GM23338 (cell line): Measurements from ENCODE around the gene ANKRD44. TPM values are rescaled to one million over a fixed set of nuclear protein-coding genes. Genes with fewer than 3 reads are reported as not detected.

ENCODE experiments used
- ATAC-seq: fragments of 200-7000 bp; cut with Tn5 transposase; 3 replicates; pipeline ENCODE4 v1.9.1; 2020
- DNase-seq: peaks from one replicate; pipeline ENCODE4 v3.0.0-alpha.2; 2015; ENCODE audit warnings: low spot score
- H2AFZ ChIP-seq: fragments of 200-600 bp; sonication (generic); 2 replicates; pipeline ENCODE4 v1.8.0; 2016; ENCODE audit warnings: antibody characterized with exemption, mild to moderate bottlenecking, moderate library complexity
- H3F3A ChIP-seq: fragments of 200-600 bp; sonication (generic); replicated peaks from 2 replicates; pipeline ENCODE4 v1.8.0; 2017; ENCODE audit warnings: antibody characterized with exemption, mixed run types, low read depth
- H3K27ac ChIP-seq: fragments of 200-600 bp; sonication (generic); 2 replicates; pipeline ENCODE4 v1.6.1; 2016; ENCODE audit warnings: low read depth
- H3K27me3 ChIP-seq: fragments of 200-600 bp; sonication (generic); 2 replicates; pipeline ENCODE4 v1.8.0; 2016; ENCODE audit warnings: mild to moderate bottlenecking, mixed run types, moderate library complexity; ENCODE audit not compliant: insufficient read depth
- H3K36me3 ChIP-seq: fragments of 200-600 bp; sonication (generic); 2 replicates; pipeline ENCODE4 v1.8.0; 2016; ENCODE audit warnings: mild to moderate bottlenecking; ENCODE audit not compliant: insufficient read depth
- H3K4me1 ChIP-seq: fragments of 200-600 bp; sonication (generic); 2 replicates; pipeline ENCODE4 v1.8.0; 2016; ENCODE audit warnings: mild to moderate bottlenecking, moderate library complexity; ENCODE audit not compliant: insufficient read depth
- H3K4me2 ChIP-seq: fragments of 200-600 bp; sonication (generic); 2 replicates; pipeline ENCODE4 v1.7.1; 2017; ENCODE audit warnings: mixed run types
- H3K4me3 ChIP-seq: fragments of 200-600 bp; sonication (generic); 2 replicates; pipeline ENCODE4 v1.6.1; 2016; ENCODE audit warnings: mixed run types
- H3K79me2 ChIP-seq: fragments of 200-600 bp; sonication (generic); replicated peaks from 2 replicates; pipeline ENCODE4 v1.8.0; 2017; ENCODE audit warnings: mild to moderate bottlenecking; ENCODE audit not compliant: insufficient read depth
- H3K9me2 ChIP-seq: fragments of 200-600 bp; sonication (generic); 2 replicates; pipeline ENCODE4 v1.8.0; 2017; ENCODE audit not compliant: insufficient read depth
- H4K20me1 ChIP-seq: fragments of 200-600 bp; sonication (generic); replicated peaks from 2 replicates; pipeline ENCODE4 v1.8.0; 2017; ENCODE audit warnings: mild to moderate bottlenecking; ENCODE audit not compliant: insufficient read depth
- H3K27ac Mint-ChIP-seq: 2 replicates; pipeline ENCODE4 v1.8.0; 2020; ENCODE audit warnings: inconsistent platforms, mild to moderate bottlenecking, moderate library complexity, mixed read lengths
- H3K27me3 Mint-ChIP-seq: 3 replicates; pipeline ENCODE4 v1.8.0; 2022; ENCODE audit warnings: low read depth, mild to moderate bottlenecking, moderate library complexity, mixed read lengths, inconsistent platforms; ENCODE audit not compliant: insufficient read depth, poor library complexity
- H3K36me3 Mint-ChIP-seq: 3 replicates; pipeline ENCODE4 v1.8.0; 2021; ENCODE audit warnings: low read depth, mild to moderate bottlenecking, inconsistent platforms, moderate library complexity, mixed read lengths
- H3K4me1 Mint-ChIP-seq: 3 replicates; pipeline ENCODE4 v1.8.0; 2020; ENCODE audit warnings: mild to moderate bottlenecking, inconsistent platforms, mixed read lengths
- H3K4me3 Mint-ChIP-seq: 3 replicates; pipeline ENCODE4 v1.8.0; 2021; ENCODE audit warnings: moderate library complexity, mild to moderate bottlenecking, inconsistent platforms, mixed read lengths
- H3K9me3 Mint-ChIP-seq: 3 replicates; pipeline ENCODE4 v1.8.0; 2020; ENCODE audit warnings: moderate library complexity, mild to moderate bottlenecking, inconsistent platforms, mixed read lengths
- CREB1 ChIP-seq: fragments of 250-450 bp; sonication (Bioruptor Pico); IDR thresholded peaks from 2 replicates; pipeline ENCODE4 v1.5.0; 2020; ENCODE audit warnings: low read depth, mild to moderate bottlenecking, moderate library complexity
- EZH2phosphoT487 ChIP-seq: fragments of 200-600 bp; sonication (generic); IDR thresholded peaks from one replicate; pipeline ENCODE4 v1.8.1; 2018; ENCODE audit warnings: antibody characterized with exemption; ENCODE audit not compliant: unreplicated experiment
- NANOG ChIP-seq: IDR thresholded peaks from 2 replicates; pipeline ENCODE4 v1.6.1; 2016; ENCODE audit warnings: antibody characterized with exemption, borderline replicate concordance
- STAT1 ChIP-seq: IDR thresholded peaks from one replicate; pipeline ENCODE4 v1.6.1; 2016; ENCODE audit warnings: antibody characterized with exemption; ENCODE audit not compliant: unreplicated experiment
- ZNF114 ChIP-seq: fragments of 250-450 bp; sonication (Bioruptor Pico); IDR thresholded peaks from 2 replicates; pipeline ENCODE4 v1.5.0; 2020; ENCODE audit warnings: mild to moderate bottlenecking, moderate library complexity
- ZNF331 ChIP-seq: fragments of 250-450 bp; sonication (Bioruptor Pico); IDR thresholded peaks from 2 replicates; pipeline ENCODE4 v1.5.0; 2020; ENCODE audit warnings: low read depth, mild to moderate bottlenecking, moderate library complexity
- polyA plus RNA-seq: library from polyadenylated mRNA; unstranded; fragments of >200 nt; fragmentation: Nextera tagmentation; extraction: Ambion mirVana; gene quantifications from 2 replicates; pipeline ENCODE4 v1.2.1, GENCODE V29; 2016
- total RNA-seq: library from RNA; depleted of rRNA; stranded (reverse); fragments of >200 nt; shearing (Covaris generic); gene quantifications from 2 replicates; pipeline ENCODE4 v1.2.3, GENCODE V29; 2014
- TF ChIP-seq, protein P1 (sequence below), 2 experiments: fragments of 200-600 bp in 1 of 2; sonication (generic) in 1 of 2; conservative IDR thresholded peaks; 2 replicates each; pipeline versions ENCODE4 v1.5.1 to v1.6.1; 2016 to 2017; ENCODE audit warnings: antibody characterized with exemption in 2 of 2, low read depth in 2 of 2, mild to moderate bottlenecking in 2 of 2, moderate library complexity in 1 of 2
- TF ChIP-seq, protein P2 (sequence below): IDR thresholded peaks from 2 replicates; pipeline ENCODE4 v1.6.1; 2016; ENCODE audit warnings: antibody characterized with exemption
- TF ChIP-seq, protein P3 (sequence below): fragments of 250-450 bp; sonication (Bioruptor Pico); IDR thresholded peaks from 2 replicates; pipeline ENCODE4 v1.5.0; 2020; ENCODE audit warnings: mild to moderate bottlenecking, moderate library complexity

ANKRD44 gene
- total and polyA plus RNA-seq, 2 experiments from 2014 or later, result 0.44 to 0.56 TPM

DNA sequence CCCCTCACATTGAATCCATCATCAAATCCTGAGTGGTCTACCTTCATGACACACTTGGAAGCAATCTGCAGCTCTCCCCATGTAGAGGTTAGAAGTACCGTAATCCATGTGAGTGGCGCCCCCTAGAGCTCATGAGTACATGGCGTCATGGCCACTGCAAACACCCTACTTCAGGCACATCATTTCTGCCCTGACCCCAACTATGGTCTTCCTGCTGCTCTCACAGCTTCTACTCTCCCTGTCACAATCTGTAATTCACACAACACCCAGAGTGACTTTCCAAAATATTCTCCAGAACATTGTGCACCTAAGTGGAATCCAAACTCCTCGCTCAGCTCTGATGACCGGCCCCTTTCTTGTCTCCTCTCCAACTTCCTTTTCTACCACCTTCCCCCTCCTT, 141.9 kb downstream of the ANKRD44 start:
- no peak overlapping the region for H3K27ac ChIP-seq
- Mint-ChIP-seq H3K27me3 (peaks cover 2% of the 10 kb centered on the region), H3K27ac (no peak overlapping the region), H3K36me3 (no peaks in the 10 kb centered on the region), H3K9me3 (no peaks in the 10 kb centered on the region), H3K4me3 (no peak overlapping the region), H3K4me1 (peaks cover 7% of the 10 kb centered on the region)
- H3K27me3 ChIP-seq, result no peaks in the 10 kb centered on the region
- 0 out of 2 replicates have a peak overlapping the region, but pooled peaks have one; percentile 11 for H2AFZ ChIP-seq
- DNase-seq, result peak; percentile 95
- H3K4me2 ChIP-seq, result no peak overlapping the region
- TF ChIP-seq NANOG, result no peak
- TF ChIP-seq, protein P1, sequence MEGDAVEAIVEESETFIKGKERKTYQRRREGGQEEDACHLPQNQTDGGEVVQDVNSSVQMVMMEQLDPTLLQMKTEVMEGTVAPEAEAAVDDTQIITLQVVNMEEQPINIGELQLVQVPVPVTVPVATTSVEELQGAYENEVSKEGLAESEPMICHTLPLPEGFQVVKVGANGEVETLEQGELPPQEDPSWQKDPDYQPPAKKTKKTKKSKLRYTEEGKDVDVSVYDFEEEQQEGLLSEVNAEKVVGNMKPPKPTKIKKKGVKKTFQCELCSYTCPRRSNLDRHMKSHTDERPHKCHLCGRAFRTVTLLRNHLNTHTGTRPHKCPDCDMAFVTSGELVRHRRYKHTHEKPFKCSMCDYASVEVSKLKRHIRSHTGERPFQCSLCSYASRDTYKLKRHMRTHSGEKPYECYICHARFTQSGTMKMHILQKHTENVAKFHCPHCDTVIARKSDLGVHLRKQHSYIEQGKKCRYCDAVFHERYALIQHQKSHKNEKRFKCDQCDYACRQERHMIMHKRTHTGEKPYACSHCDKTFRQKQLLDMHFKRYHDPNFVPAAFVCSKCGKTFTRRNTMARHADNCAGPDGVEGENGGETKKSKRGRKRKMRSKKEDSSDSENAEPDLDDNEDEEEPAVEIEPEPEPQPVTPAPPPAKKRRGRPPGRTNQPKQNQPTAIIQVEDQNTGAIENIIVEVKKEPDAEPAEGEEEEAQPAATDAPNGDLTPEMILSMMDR (conservative IDR thresholded peaks at IDR 0.05; ENCODE audit: low read depth in 2 of 2), result peak; percentile 89 to 98
- TF ChIP-seq, protein P2, sequence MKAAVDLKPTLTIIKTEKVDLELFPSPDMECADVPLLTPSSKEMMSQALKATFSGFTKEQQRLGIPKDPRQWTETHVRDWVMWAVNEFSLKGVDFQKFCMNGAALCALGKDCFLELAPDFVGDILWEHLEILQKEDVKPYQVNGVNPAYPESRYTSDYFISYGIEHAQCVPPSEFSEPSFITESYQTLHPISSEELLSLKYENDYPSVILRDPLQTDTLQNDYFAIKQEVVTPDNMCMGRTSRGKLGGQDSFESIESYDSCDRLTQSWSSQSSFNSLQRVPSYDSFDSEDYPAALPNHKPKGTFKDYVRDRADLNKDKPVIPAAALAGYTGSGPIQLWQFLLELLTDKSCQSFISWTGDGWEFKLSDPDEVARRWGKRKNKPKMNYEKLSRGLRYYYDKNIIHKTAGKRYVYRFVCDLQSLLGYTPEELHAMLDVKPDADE, result no peak
- no peaks in the 10 kb centered on the region for H3K9me2 ChIP-seq
- no peaks in the 10 kb centered on the region for H4K20me1 ChIP-seq
- H3K36me3 ChIP-seq, result no peaks in the 10 kb centered on the region
- H3K4me3 ChIP-seq, result no peak overlapping the region
- H3K79me2 ChIP-seq, result no peaks in the 10 kb centered on the region
- no peaks in the 10 kb centered on the region for H3F3A ChIP-seq
- ATAC-seq, result peak; percentile 78
- peaks cover 7% of the 10 kb centered on the region; the same call in 1 of the 2 replicates for H3K4me1 ChIP-seq

DNA sequence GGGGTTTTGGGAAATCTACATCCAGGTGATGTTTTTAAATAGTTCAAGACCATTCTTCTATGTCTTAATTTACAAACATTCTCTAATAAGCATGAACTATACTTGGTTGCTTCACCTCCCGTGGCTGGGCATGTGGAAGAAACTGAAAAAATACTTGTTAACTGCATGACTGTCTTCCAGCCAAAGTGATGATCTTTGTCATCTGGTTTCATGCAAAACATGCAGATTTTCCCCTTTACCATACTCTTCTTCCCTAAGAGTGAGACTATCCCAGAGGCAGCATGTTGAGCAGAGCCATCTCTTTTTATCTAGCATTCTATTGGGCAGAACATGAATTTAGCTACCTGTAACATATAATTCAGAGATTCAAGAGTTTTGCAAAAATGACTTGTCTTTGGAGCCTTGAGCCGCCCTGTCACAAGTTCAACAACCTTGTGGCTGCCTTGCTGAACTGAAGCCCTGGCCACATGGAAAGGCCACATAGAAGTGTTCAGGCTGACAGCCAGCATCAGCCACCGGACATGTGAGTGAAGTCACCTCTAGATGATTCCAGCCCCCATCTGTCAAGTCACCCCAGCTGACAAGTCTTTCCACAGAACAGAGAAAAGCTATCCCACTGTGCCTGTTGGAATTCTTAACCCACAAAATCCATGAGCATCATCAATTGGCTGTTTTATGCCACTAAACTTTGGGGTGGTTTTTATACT, 142.8 kb downstream of the ANKRD44 start:
- no peak for ATAC-seq
- no peak overlapping the region for H3K4me3 ChIP-seq
- peaks cover 7% of the 10 kb centered on the region for H3K27me3 Mint-ChIP-seq
- TF ChIP-seq NANOG (no peak), ZNF331 (no peak), EZH2phosphoT487 (no peak), CREB1 (CRISPR knock-in tag) (no peak), STAT1 (no peak), ZNF114 (no peak)
- TF ChIP-seq, protein P3, sequence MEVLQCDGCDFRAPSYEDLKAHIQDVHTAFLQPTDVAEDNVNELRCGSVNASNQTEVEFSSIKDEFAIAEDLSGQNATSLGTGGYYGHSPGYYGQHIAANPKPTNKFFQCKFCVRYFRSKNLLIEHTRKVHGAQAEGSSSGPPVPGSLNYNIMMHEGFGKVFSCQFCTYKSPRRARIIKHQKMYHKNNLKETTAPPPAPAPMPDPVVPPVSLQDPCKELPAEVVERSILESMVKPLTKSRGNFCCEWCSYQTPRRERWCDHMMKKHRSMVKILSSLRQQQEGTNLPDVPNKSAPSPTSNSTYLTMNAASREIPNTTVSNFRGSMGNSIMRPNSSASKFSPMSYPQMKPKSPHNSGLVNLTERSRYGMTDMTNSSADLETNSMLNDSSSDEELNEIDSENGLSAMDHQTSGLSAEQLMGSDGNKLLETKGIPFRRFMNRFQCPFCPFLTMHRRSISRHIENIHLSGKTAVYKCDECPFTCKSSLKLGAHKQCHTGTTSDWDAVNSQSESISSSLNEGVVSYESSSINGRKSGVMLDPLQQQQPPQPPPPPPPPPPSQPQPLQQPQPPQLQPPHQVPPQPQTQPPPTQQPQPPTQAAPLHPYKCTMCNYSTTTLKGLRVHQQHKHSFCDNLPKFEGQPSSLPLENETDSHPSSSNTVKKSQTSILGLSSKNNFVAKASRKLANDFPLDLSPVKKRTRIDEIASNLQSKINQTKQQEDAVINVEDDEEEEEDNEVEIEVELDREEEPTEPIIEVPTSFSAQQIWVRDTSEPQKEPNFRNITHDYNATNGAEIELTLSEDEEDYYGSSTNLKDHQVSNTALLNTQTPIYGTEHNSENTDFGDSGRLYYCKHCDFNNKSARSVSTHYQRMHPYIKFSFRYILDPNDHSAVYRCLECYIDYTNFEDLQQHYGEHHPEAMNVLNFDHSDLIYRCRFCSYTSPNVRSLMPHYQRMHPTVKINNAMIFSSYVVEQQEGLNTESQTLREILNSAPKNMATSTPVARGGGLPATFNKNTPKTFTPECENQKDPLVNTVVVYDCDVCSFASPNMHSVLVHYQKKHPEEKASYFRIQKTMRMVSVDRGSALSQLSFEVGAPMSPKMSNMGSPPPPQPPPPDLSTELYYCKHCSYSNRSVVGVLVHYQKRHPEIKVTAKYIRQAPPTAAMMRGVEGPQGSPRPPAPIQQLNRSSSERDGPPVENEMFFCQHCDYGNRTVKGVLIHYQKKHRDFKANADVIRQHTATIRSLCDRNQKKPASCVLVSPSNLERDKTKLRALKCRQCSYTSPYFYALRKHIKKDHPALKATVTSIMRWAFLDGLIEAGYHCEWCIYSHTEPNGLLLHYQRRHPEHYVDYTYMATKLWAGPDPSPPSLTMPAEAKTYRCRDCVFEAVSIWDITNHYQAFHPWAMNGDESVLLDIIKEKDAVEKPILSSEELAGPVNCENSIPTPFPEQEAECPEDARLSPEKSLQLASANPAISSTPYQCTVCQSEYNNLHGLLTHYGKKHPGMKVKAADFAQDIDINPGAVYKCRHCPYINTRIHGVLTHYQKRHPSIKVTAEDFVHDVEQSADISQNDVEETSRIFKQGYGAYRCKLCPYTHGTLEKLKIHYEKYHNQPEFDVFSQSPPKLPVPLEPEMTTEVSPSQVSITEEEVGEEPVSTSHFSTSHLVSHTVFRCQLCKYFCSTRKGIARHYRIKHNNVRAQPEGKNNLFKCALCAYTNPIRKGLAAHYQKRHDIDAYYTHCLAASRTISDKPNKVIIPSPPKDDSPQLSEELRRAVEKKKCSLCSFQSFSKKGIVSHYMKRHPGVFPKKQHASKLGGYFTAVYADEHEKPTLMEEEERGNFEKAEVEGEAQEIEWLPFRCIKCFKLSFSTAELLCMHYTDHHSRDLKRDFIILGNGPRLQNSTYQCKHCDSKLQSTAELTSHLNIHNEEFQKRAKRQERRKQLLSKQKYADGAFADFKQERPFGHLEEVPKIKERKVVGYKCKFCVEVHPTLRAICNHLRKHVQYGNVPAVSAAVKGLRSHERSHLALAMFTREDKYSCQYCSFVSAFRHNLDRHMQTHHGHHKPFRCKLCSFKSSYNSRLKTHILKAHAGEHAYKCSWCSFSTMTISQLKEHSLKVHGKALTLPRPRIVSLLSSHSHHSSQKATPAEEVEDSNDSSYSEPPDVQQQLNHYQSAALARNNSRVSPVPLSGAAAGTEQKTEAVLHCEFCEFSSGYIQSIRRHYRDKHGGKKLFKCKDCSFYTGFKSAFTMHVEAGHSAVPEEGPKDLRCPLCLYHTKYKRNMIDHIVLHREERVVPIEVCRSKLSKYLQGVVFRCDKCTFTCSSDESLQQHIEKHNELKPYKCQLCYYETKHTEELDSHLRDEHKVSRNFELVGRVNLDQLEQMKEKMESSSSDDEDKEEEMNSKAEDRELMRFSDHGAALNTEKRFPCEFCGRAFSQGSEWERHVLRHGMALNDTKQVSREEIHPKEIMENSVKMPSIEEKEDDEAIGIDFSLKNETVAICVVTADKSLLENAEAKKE (CRISPR knock-in tag), result no peak
- TF ChIP-seq, protein P1 (conservative IDR thresholded peaks at IDR 0.05; ENCODE audit: low read depth in 2 of 2), result no peak

More for the DNA sequence above, 142.8 kb downstream of the ANKRD44 start:
- H2AFZ ChIP-seq, result no peak overlapping the region
- Mint-ChIP-seq H3K4me3 (no peak overlapping the region), H3K27ac (no peak overlapping the region), H3K9me3 (no peaks in the 10 kb centered on the region), H3K36me3 (no peaks in the 10 kb centered on the region), H3K4me1 (peaks cover 9% of the 10 kb centered on the region)
- no peak for DNase-seq
- H3K9me2 ChIP-seq, result peaks cover 8% of the 10 kb centered on the region
- H3K4me2 ChIP-seq, result no peak overlapping the region
- H3F3A ChIP-seq, result no peaks in the 10 kb centered on the region
- H3K36me3 ChIP-seq, result no peaks in the 10 kb centered on the region
- no peaks in the 10 kb centered on the region for H3K79me2 ChIP-seq
- H3K27me3 ChIP-seq, result no peaks in the 10 kb centered on the region
- H3K27ac ChIP-seq, result no peak overlapping the region
- H4K20me1 ChIP-seq, result no peaks in the 10 kb centered on the region
- H3K4me1 ChIP-seq, result peaks cover 11% of the 10 kb centered on the region
